NT2/D1 (cell line): ENCODE data around the gene KLHL40.
A peak's percentile ranks its signal among the peaks of the same experiment; 100 is the strongest.

Experiments used
- DNase-seq: peaks from one replicate; pipeline ENCODE4 v3.0.0-alpha.2; 2011; ENCODE audit warnings: low read depth, low spot score
- H3K27me3 ChIP-seq: 2 replicates; pipeline ENCODE4 v1.6.0; 2011; ENCODE audit warnings: mild to moderate bottlenecking; ENCODE audit not compliant: insufficient read length, insufficient read depth
- H3K36me3 ChIP-seq: 2 replicates; pipeline ENCODE4 v1.6.1; 2011; ENCODE audit warnings: mild to moderate bottlenecking, low read length, mixed read lengths; ENCODE audit not compliant: insufficient read depth, insufficient read length
- H3K4me1 ChIP-seq: 2 replicates; pipeline ENCODE4 v1.5.1; 2011; ENCODE audit not compliant: insufficient read depth, insufficient read length
- H3K4me3 ChIP-seq: 2 replicates; pipeline ENCODE4 v1.5.1; 2011; ENCODE audit warnings: low read depth; ENCODE audit not compliant: insufficient read length
- H3K9ac ChIP-seq: 2 replicates; pipeline ENCODE4 v1.6.0; 2011; ENCODE audit warnings: low read depth; ENCODE audit not compliant: insufficient read length
- H3K9me3 ChIP-seq: 2 replicates; pipeline ENCODE4 v1.5.1; 2011; ENCODE audit warnings: mild to moderate bottlenecking, low read length; ENCODE audit not compliant: insufficient read depth
- SUZ12 ChIP-seq: IDR thresholded peaks from 2 replicates; pipeline ENCODE4 v1.6.1; 2011; ENCODE audit not compliant: insufficient read length, insufficient read depth; ENCODE audit errors: extremely low read depth
- YY1 ChIP-seq: IDR thresholded peaks from 2 replicates; pipeline ENCODE4 v1.6.1; 2011; ENCODE audit not compliant: insufficient read length, insufficient read depth
- ZNF274 ChIP-seq: IDR thresholded peaks from 2 replicates; pipeline ENCODE4 v1.6.1; 2011; ENCODE audit warnings: mild to moderate bottlenecking, low read depth, low read length

Gene KLHL40

DNA sequence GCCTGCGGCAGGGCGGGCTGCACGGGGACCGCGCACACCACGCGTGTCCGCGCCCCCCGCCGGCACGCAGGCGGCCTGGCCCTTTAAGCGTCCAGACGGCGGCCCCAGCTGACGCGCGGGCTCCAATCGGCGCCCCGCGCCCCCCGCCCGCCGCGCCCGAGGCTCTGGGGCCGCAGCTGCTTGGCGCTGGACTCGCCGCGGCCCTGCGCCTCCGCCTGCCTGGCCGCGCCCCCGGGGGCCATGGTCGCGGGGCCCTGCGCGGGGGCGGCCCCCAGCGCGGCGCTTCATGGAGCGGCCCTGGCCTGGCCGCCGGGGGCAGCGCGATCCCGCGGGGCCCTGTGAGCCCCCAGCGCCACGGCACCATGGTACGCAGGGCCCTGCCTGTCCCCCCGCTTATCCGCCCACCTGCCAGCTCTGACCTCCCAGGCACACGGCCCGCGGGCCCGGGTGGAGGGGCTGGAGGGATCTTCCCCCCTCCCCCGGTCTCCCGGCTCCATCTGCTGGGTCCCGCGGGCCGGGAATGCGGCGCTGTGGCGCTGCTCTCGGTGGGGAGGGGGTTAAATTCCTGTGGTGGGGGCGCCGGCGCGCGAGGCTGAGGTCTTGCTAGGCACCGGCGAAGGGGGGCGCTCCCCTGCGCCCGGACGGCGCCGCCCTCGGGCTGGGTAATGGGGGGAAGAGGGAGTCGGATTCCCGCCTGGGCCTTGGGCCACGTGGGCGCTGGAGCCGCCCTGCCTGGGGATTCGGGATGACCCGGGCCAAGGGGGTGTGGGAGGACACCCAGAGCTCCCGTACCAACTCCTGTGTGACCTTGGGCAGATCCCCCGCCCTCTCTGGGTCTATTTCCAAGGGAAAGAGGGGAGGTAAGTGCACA lies 30.8 kb upstream of the KLHL40 start:
- DNase-seq, result peak; percentile 84

DNA sequence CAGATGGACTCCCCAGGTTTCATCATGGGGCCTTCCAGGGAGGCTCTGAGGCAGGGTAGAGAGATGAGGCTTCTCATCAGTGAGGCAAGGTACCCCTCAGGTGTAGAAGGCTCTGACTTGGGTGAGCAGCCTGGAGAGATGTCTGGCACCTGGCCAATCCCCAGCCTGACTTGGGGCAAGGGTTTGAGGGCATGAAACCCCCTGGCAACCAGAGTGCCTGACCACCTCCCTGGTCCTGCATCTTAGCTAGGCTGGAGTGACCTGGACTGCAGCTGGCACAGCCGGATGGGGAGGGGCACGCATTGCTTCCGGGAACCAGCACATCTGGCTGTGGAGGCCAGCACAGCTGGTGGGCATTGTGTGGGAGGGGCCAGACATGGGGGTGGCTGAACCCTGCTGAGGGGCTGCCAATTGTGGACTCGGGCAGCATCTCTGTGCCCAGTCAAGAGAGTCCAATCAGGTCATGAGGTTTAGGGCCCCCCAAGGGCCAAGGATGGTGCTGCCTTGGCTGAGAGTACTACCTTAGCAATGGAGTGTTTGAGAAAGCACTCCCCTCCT lies 29.9 kb upstream of the KLHL40 start:
- H3K9ac ChIP-seq, result peak overlapping the region; percentile 91
- TF ChIP-seq ZNF274, result no peak
- TF ChIP-seq SUZ12, result no peak
- TF ChIP-seq YY1, result no peak
- DNase-seq, result no peak

More for the DNA sequence above, 30.8 kb upstream of the KLHL40 start:
- TF ChIP-seq SUZ12, result no peak
- no peak for TF ChIP-seq ZNF274
- no peak for TF ChIP-seq YY1
- peaks cover 38% of the 10 kb centered on the region for H3K36me3 ChIP-seq
- H3K4me3 ChIP-seq, result peak overlapping the region; percentile 69
- peaks cover 35% of the 10 kb centered on the region for H3K4me1 ChIP-seq
- H3K9ac ChIP-seq, result peak overlapping the region; percentile 91
- no peaks in the 10 kb centered on the region for H3K9me3 ChIP-seq
- H3K27me3 ChIP-seq, result no peaks in the 10 kb centered on the region

DNA sequence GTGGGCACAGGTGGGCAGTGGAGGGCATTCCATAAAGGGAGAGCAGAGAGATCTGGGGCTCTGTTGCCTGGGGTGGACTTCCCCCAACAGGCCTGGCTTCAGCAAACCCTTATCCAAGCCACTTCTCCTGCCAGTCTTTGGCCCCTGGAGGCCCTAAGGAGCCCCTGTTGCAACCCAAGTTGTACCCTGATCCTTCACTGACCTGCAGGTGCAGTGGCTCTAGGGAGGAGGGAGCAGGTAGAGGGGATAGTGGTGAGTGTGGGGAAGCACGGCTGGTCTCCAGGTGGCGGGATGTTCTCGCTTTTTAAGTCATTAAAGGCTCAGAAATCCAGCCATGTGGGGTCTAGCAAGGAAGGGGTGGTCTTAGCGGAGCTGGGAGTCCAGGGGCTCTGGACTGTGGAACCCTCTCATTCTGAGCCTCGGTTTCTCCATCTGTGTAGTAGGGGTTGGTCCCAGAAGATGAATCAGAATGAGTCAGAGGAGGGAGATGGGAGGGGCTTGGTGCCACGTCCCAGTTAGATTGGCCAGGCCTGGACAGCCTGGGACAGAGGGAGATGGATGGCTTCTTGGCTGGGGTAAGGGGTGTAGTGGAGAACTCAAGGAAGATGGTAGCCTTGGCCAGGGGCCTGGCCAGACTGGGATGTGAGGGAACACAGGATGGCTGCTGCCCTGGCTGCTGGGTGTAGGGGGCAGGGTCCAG lies 29.2 kb upstream of the KLHL40 start:
- H3K9ac ChIP-seq, result no peak overlapping the region
- H3K4me3 ChIP-seq, result no peak overlapping the region
- no peak for TF ChIP-seq SUZ12
- no peak for TF ChIP-seq ZNF274
- no peak for TF ChIP-seq YY1
- H3K27me3 ChIP-seq, result no peaks in the 10 kb centered on the region
- DNase-seq, result no peak
- H3K4me1 ChIP-seq, result peaks cover 29% of the 10 kb centered on the region
- H3K36me3 ChIP-seq, result peaks cover 35% of the 10 kb centered on the region
- H3K9me3 ChIP-seq, result no peaks in the 10 kb centered on the region

More for the DNA sequence above, 29.9 kb upstream of the KLHL40 start:
- H3K27me3 ChIP-seq, result no peaks in the 10 kb centered on the region
- H3K4me1 ChIP-seq, result peaks cover 34% of the 10 kb centered on the region
- H3K4me3 ChIP-seq, result peak overlapping the region; percentile 69
- H3K36me3 ChIP-seq, result peaks cover 34% of the 10 kb centered on the region
- H3K9me3 ChIP-seq, result no peaks in the 10 kb centered on the region

DNA sequence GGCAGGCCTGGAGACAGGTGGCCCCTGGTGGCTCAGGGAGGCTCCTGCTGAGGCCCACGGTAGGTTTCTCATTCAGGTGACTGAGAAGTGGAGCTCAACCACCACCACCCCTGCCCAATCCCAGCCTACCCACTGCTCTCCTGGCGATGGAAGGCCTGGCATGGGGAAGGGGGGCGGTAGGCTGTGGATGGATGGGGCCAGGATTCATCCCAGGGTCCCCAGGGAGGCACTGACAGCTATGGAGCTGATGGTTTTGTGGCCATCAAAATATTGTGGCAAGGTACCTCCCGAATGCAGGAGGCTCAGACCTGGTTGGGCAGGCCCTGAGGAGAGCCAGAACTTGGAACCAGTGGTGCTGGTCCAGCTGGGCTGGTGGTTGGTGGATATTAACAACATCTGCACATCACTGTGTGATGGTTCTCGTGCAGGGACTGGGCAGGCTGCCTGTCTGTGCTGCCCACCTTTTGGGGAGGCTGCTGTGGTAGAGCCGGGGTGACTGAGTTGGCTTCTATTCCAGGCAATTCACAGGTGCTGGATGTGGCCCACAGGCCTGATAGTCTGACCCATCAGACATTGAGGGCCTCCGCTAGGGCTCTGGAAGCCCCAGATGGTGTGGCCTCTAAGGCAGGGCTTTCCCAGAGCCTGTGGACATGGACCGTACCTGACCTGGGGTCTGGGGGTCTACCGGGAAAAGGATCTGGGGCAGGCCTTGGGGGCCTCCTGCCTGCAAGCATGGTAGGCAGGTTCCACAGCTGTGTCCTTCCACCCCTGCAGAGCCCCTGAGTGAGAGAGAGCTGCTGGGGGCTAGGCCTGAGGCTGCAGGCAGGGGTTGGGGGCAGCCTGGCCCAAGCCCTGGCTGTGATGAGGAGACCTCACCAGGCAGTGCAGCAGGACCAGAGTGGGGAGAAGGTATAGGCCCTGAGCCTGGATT lies 28.4 kb upstream of the KLHL40 start:
- peaks cover 43% of the 10 kb centered on the region for H3K36me3 ChIP-seq
- no peak for DNase-seq
- peaks cover 26% of the 10 kb centered on the region for H3K4me1 ChIP-seq
- no peak overlapping the region for H3K4me3 ChIP-seq
- H3K9ac ChIP-seq, result no peak overlapping the region
- H3K27me3 ChIP-seq, result no peaks in the 10 kb centered on the region
- H3K9me3 ChIP-seq, result no peaks in the 10 kb centered on the region
- TF ChIP-seq YY1 (no peak), SUZ12 (no peak), ZNF274 (no peak)

DNA sequence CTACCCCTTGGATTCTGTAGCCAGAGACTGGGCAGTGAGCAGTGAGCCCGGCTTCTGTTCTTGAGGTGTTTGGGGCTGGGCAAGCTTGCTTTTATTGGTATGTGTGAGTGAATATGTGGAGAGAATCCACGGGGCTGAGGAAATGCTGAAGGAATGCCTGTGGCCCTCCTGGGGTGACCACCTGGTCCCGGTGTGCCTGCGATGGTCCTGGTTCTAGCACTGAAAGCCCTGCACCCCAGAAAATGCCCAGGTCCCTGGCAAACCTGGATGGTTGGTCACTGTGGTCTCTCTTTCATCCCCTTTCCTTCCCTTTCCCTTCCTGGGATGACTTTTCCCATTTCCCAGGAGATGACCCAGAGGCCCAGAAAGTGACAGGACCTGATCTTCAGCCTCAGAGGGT lies 27.7 kb upstream of the KLHL40 start:
- H3K36me3 ChIP-seq, result peaks cover 50% of the 10 kb centered on the region
- no peaks in the 10 kb centered on the region for H3K27me3 ChIP-seq
- peaks cover 19% of the 10 kb centered on the region for H3K4me1 ChIP-seq
- no peak overlapping the region for H3K9ac ChIP-seq
- DNase-seq, result no peak
- TF ChIP-seq YY1 (no peak), SUZ12 (no peak), ZNF274 (no peak)
- H3K9me3 ChIP-seq, result no peaks in the 10 kb centered on the region
- no peak overlapping the region for H3K4me3 ChIP-seq

DNA sequence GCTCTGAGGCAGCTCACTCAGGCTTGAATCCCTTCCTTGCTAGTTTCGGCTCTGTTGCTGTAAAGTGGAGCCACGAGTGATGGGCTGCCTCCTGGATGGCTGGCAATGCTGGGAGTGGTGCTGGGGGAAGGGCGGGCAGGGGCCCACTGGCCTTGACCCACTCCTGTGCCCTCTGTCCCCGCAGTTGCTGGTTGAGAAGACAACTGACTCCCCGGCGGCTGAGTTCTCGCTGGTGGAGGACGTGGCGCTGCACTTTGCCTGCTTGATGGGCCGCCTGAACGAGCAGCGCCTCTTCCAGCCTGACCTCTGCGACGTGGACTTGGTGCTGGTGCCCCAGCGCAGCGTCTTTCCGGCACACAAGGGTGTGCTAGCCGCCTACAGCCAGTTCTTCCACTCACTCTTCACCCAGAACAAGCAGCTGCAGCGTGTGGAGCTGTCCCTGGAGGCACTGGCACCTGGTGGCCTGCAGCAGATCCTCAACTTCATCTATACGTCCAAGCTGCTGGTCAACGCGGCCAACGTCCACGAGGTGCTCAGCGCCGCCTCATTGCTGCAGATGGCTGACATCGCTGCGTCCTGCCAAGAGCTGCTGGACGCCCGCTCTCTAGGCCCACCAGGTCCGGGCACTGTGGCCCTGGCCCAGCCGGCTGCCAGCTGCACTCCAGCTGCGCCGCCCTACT lies 27.1 kb upstream of the KLHL40 start:
- TF ChIP-seq YY1, result no peak
- no peak for TF ChIP-seq ZNF274
- no peak for TF ChIP-seq SUZ12
- peaks cover 53% of the 10 kb centered on the region for H3K36me3 ChIP-seq
- no peak overlapping the region for H3K4me3 ChIP-seq
- peaks cover 17% of the 10 kb centered on the region for H3K4me1 ChIP-seq
- H3K27me3 ChIP-seq, result no peaks in the 10 kb centered on the region
- no peak for DNase-seq
- no peaks in the 10 kb centered on the region for H3K9me3 ChIP-seq
- H3K9ac ChIP-seq, result no peak overlapping the region
